Measurements from ENCODE around the gene MCRIP1. TPM values are rescaled to one million over a fixed set of nuclear protein-coding genes. Genes with fewer than 3 reads are reported as not detected.

Gene MCRIP1
- total and polyA plus RNA-seq, 2 of the 8 experiments (the other 6 are each of a cell fraction or from before 2014, with no cell fraction given), result 103 to 151 TPM

DNA sequence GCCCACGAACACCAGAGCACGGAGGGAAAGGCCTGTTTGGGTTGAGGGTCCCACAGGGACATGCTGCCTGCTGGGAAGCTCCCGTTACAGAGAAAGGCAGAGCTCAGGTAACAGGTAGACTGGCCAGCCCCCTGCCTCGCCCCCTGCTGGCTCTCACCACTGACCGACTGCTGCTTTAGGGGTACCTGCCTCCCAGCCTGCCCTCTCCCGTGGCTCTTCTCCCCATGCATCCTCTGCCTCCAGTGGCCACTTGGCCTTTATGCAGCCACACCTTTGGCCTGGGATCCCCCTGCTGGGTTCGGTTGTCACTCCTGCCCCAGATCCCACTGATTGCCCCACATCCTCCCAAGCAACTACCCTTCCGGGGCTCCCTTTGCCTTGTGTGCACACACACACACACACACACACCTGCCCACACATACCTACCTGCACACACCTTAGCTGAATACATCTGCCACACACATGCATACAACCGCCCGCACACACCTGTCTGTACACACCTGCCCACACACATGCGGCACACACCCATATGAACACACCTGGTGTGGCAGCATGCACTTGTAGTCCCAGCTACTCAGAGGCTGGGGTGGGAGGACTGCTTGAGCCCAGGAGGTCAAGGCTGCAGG, 7.1 kb downstream of the MCRIP1 start:
- Histone ChIP-seq H3K14ac (ENCODE audit: insufficient read length) (no peak overlapping the region), H3K79me1 (ENCODE audit: low read depth, low read length) (peaks cover 7% of the 10 kb centered on the region; the same call in 1 of the 2 replicates), H4K5ac (ENCODE audit: insufficient read length, low read depth, low read length) (no peak overlapping the region), H2BK120ac (replicated peaks; ENCODE audit: low read depth, low read length) (no peak overlapping the region), H3K27ac (ENCODE audit: low read depth, low read length) (no peak overlapping the region), H4K8ac (ENCODE audit: extremely low read depth, insufficient read depth, low read length) (no peak overlapping the region; the same call in 1 of the 2 replicates), H4K91ac (replicated peaks; ENCODE audit: insufficient read length, low read length) (no peak overlapping the region), H2AFZ (ENCODE audit: low read length) (no peak overlapping the region), H3K79me2 (ENCODE audit: control insufficient read depth in 1 of 2, insufficient read depth in 2 of 2, low read length in 2 of 2) (peaks cover 0 to 3% of the 10 kb centered on the region in 2 experiments; a peak in 1 of 4 replicates), H3K18ac (ENCODE audit: extremely low read depth, low read length) (peak overlapping the region; percentile 38; the same call in 1 of the 2 replicates), H3K23ac (ENCODE audit: insufficient read length) (no peak overlapping the region), H3K36me3 (ENCODE audit: control insufficient read depth in 2 of 4, insufficient read depth in 4 of 4, low read length in 3 of 4) (no peaks in the 10 kb centered on the region; a peak in 1 of 8 replicates), H3K9ac (replicated peaks in 1 of 4; ENCODE audit: extremely low read depth in 1 of 4, low read depth in 3 of 4, low read length in 3 of 4) (no peak overlapping the region; a peak in 1 of 7 replicates), H2BK20ac (ENCODE audit: low read length) (0 out of 2 replicates have a peak overlapping the region, but pooled peaks have one; percentile 43), H3K4ac (replicated peaks; ENCODE audit: insufficient read length, low read depth, low read length) (no peak overlapping the region), H3K4me1 (replicated peaks in 1 of 4; ENCODE audit: control insufficient read depth in 3 of 4, insufficient read depth in 4 of 4, low read length in 3 of 4) (peaks cover 0 to 9% (median 6%) of the 10 kb centered on the region in 4 experiments; a peak in 5 of 7 replicates), H2BK5ac (ENCODE audit: low read depth, low read length) (no peak overlapping the region), H2BK12ac (ENCODE audit: low read depth, low read length) (no peak overlapping the region; the same call in 1 of the 2 replicates), H2AK5ac (ENCODE audit: low read depth, low read length) (no peak overlapping the region), H3K23me2 (ENCODE audit: low read depth, low read length) (no peaks in the 10 kb centered on the region), H4K20me1 (replicated peaks in 1 of 2; ENCODE audit: control insufficient read depth in 1 of 2, insufficient read depth in 2 of 2, low read length in 2 of 2) (peaks cover 4 to 20% of the 10 kb centered on the region in 2 experiments), H3K4me3 (ENCODE audit: extremely low read depth in 1 of 4, insufficient read depth in 2 of 4, low read depth in 3 of 4, low read length in 4 of 4) (no peak overlapping the region), H3K9me3 (ENCODE audit: insufficient read depth in 2 of 2, low read depth in 1 of 2, low read length in 1 of 2) (no peaks in the 10 kb centered on the region), H2BK15ac (ENCODE audit: low read length) (no peak overlapping the region), H3K4me2 (ENCODE audit: insufficient read depth in 1 of 2, low read depth in 2 of 2, low read length in 2 of 2) (peak overlapping the region in 1 of 2 experiments; percentile 4; a peak in 1 of 4 replicates), H3K27me3 (replicated peaks in 1 of 4; ENCODE audit: control insufficient read depth in 3 of 4, extremely low read depth in 1 of 4, insufficient read depth in 3 of 4, low read length in 3 of 4) (no peaks in the 10 kb centered on the region), H3K56ac (replicated peaks; ENCODE audit: insufficient read length, low read depth, low read length) (no peak overlapping the region)
- FAIRE-seq (no peak), DNase-seq (ENCODE audit: low read depth in 1 of 2, low spot score in 2 of 2) (no peak)
- 79% methylated on average over 11 of the region's 11 CpGs; no CpG with 5 or more reads in 1 of the 2 experiments for WGBS, 2 experiments (ENCODE audit: extremely low coverage in 1 of 2, insufficient coverage in 1 of 2, insufficient read length in 1 of 2, insufficient replicate concordance in 2 of 2, low coverage in 1 of 2, low lambda C conversion rate in 2 of 2, missing lambda C conversion rate in 1 of 2)
- TF ChIP-seq ZNF274 (IDR thresholded peaks at IDR 0.05; ENCODE audit: borderline replicate concordance, extremely low read depth, low read length) (no peak), JUN (IDR thresholded peaks at IDR 0.05; ENCODE audit: low read depth, low read length) (no peak), RAD21 (IDR thresholded peaks at IDR 0.05 in 1 of 2, conservative IDR thresholded peaks at IDR 0.05 in 1 of 2; ENCODE audit: low read depth in 2 of 2, low read length in 2 of 2) (peak; percentile 25 to 34; a peak in 3 of 4 replicates), CREB1 (IDR thresholded peaks at IDR 0.05) (no peak), TAF7 (optimal IDR thresholded peaks at IDR 0.05; ENCODE audit: borderline replicate concordance, low read depth, low read length) (no peak)
- TF ChIP-seq, protein P1, sequence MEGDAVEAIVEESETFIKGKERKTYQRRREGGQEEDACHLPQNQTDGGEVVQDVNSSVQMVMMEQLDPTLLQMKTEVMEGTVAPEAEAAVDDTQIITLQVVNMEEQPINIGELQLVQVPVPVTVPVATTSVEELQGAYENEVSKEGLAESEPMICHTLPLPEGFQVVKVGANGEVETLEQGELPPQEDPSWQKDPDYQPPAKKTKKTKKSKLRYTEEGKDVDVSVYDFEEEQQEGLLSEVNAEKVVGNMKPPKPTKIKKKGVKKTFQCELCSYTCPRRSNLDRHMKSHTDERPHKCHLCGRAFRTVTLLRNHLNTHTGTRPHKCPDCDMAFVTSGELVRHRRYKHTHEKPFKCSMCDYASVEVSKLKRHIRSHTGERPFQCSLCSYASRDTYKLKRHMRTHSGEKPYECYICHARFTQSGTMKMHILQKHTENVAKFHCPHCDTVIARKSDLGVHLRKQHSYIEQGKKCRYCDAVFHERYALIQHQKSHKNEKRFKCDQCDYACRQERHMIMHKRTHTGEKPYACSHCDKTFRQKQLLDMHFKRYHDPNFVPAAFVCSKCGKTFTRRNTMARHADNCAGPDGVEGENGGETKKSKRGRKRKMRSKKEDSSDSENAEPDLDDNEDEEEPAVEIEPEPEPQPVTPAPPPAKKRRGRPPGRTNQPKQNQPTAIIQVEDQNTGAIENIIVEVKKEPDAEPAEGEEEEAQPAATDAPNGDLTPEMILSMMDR (IDR thresholded peaks at IDR 0.05; ENCODE audit: control extremely low read depth in 1 of 3, insufficient read depth in 1 of 3, low read depth in 1 of 3, low read length in 3 of 3), result peak; percentile 32 to 47 (median 46)
- TF ChIP-seq, protein P2, sequence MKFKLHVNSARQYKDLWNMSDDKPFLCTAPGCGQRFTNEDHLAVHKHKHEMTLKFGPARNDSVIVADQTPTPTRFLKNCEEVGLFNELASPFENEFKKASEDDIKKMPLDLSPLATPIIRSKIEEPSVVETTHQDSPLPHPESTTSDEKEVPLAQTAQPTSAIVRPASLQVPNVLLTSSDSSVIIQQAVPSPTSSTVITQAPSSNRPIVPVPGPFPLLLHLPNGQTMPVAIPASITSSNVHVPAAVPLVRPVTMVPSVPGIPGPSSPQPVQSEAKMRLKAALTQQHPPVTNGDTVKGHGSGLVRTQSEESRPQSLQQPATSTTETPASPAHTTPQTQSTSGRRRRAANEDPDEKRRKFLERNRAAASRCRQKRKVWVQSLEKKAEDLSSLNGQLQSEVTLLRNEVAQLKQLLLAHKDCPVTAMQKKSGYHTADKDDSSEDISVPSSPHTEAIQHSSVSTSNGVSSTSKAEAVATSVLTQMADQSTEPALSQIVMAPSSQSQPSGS (IDR thresholded peaks at IDR 0.05; ENCODE audit: low read length), result no peak
- POLR2A ChIA-PET (ENCODE audit: partially characterized antibody), result interaction anchor here (0.6 to 2.2 kb wide), 9 partner anchors 8 to 123 kb away, joined by 3 to 9 read pairs (median 3); partner anchors contain the start of genes MCRIP1 and MRPL12
- CTCF ChIA-PET (ENCODE audit: partially characterized antibody), result interaction anchor here (1.0 to 2.2 kb wide), 11 partner anchors 12 to 117 kb away, joined by 3 to 6 read pairs (median 4); no protein-coding TSS in a partner anchor

All from H1 (cell line).